ENCODE measurements around the gene ACTL6B. TPM values are rescaled to one million over a fixed set of nuclear protein-coding genes. Genes with fewer than 3 reads are reported as not detected.
"Not testable (repeated sequence)": the region's sequence is repeated elsewhere in the genome, so short reads cannot be mapped to it uniquely, and the experiment has no call there.

The ACTL6B gene
- total RNA-seq, 1 donor = not detected

- TF ChIP-seq, protein P1, sequence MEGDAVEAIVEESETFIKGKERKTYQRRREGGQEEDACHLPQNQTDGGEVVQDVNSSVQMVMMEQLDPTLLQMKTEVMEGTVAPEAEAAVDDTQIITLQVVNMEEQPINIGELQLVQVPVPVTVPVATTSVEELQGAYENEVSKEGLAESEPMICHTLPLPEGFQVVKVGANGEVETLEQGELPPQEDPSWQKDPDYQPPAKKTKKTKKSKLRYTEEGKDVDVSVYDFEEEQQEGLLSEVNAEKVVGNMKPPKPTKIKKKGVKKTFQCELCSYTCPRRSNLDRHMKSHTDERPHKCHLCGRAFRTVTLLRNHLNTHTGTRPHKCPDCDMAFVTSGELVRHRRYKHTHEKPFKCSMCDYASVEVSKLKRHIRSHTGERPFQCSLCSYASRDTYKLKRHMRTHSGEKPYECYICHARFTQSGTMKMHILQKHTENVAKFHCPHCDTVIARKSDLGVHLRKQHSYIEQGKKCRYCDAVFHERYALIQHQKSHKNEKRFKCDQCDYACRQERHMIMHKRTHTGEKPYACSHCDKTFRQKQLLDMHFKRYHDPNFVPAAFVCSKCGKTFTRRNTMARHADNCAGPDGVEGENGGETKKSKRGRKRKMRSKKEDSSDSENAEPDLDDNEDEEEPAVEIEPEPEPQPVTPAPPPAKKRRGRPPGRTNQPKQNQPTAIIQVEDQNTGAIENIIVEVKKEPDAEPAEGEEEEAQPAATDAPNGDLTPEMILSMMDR (IDR thresholded peaks at IDR 0.05; ENCODE audit: insufficient read depth, low read depth, low read length) = no peak
- peak; percentile 17 for DNase-seq (ENCODE audit: low read depth)
- peak overlapping the region; percentile 95 for H3K4me3 ChIP-seq (ENCODE audit: low read depth, low read length)
Measured at GRCh38 chr7:100674411-100675104, 18.3 kb upstream of the ACTL6B start.

- TF ChIP-seq, protein P1 (IDR thresholded peaks at IDR 0.05; ENCODE audit: insufficient read depth, low read depth, low read length) = no peak
- DNase-seq (ENCODE audit: low read depth) = peak; percentile 19
- H3K4me3 ChIP-seq (ENCODE audit: low read depth, low read length) = peak overlapping the region; percentile 95
Measured at GRCh38 chr7:100673942-100674410, 17.7 kb upstream of the ACTL6B start.

- TF ChIP-seq, protein P1 (IDR thresholded peaks at IDR 0.05; ENCODE audit: insufficient read depth, low read depth, low read length) = no peak
- peak; percentile 99 for DNase-seq (ENCODE audit: low read depth)
Measured at GRCh38 chr7:100673302-100673941, 17.2 kb upstream of the ACTL6B start, which contains the start of gene GNB2. TSS of gene GNB2 (plus strand) at chr7:100673740. CDS start at chr7:100676266, 2,526 bp downstream.

DNA sequence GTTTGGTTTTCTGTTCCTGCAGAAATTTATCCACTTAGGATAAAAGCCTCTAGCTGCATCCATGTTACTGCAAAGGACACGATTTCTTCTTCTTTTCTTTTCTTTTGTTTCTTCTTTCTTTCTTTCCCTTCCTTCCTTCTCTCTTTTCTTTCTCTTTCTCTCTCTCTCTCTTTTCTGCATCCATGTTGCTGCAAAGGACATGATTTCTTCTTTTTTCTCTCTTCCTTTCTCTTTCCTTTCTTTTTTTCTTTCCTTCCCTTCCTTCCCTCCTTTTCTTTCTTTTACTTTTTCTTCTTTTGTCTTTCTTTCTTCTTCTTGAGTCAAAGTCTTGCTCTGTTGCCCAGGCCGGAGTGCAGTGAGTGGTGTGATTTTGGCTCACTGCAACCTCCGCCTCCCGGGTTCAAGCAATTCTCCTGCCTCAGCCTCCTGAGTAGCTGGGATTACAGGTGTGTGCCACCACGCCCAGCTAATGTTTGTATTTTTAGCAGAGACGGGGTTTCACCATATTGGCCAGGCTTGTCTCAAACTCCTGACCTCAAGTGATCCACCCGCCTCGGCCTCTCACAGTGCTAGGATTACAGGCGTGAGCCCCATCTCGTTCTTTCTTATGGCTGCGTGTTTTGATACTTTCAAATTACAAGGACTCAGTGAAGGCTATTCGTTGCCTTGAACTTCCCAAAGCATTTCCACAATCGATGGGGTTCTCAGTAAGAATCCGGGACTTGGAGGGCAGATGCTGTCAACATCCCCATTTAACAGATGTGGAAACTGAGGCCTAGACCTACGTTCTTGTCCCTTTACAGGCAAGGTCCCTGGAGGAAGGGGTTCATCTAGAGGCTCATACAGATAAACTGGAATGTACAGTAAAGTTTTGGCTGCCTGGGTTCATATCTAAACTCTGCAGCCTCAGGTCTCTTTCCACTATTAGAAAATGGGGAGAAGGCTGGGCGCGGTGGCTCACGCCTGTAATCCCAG, 15.4 kb upstream of the ACTL6B start:
- DNase-seq (ENCODE audit: low read depth) = no peak
- H3K4me3 ChIP-seq (ENCODE audit: low read depth, low read length) = no peak overlapping the region
- TF ChIP-seq, protein P1 (IDR thresholded peaks at IDR 0.05; ENCODE audit: insufficient read depth, low read depth, low read length) = no peak

More at GRCh38 chr7:100673302-100673941, 17.2 kb upstream of the ACTL6B start, which contains the start of gene GNB2:
- H3K4me3 ChIP-seq (ENCODE audit: low read depth, low read length) = peak within 1 kb of the TSS; percentile 95

- no peak overlapping the region for H3K4me3 ChIP-seq (ENCODE audit: low read depth, low read length)
- TF ChIP-seq, protein P1 (IDR thresholded peaks at IDR 0.05; ENCODE audit: insufficient read depth, low read depth, low read length) = no peak
Measured at GRCh38 chr7:100670074-100670473, 13.8 kb upstream of the ACTL6B start.

GRCh38 chr7:100669106-100669505, 12.9 kb upstream of the ACTL6B start:
- DNase-seq (ENCODE audit: low read depth) = not testable (repeated sequence)

More at GRCh38 chr7:100670074-100670473, 13.8 kb upstream of the ACTL6B start:
- DNase-seq (ENCODE audit: low read depth) = no peak

More at GRCh38 chr7:100669106-100669505, 12.9 kb upstream of the ACTL6B start:
- not testable (repeated sequence) for H3K4me3 ChIP-seq (ENCODE audit: low read depth, low read length)
